ENCODE data around the gene RYR2. TPM values are rescaled to one million over a fixed set of nuclear protein-coding genes. Genes with fewer than 3 reads are reported as not detected.

RYR2 gene
- total RNA-seq, 2 experiments from 2014 or later, result not detected

DNA sequence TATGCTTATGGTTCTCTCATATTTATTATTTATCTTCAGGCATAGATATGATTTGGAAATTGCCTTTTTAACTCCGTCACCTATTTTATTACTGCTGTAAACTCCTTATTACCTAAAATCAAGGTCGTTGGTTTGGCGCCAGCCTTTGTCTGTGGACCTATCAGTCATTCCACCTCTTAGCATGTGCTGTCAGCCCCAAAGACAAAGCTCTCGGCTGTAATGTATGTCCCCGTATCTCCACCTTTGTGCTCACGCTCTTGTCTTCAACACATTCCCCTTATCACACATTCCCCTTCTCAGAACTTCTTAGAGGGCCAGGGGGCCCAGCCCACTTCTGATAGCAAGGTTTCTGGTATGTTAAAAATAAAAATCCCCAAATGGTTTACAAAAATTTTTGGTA, 342.2 kb downstream of the RYR2 start:
- Histone ChIP-seq H3K9me3 (ENCODE audit: low read length) (no peaks in the 10 kb centered on the region), H4K20me1 (ENCODE audit: insufficient read depth, low read length) (no peaks in the 10 kb centered on the region), H3K79me2 (ENCODE audit: insufficient read depth, low read depth, low read length) (no peaks in the 10 kb centered on the region), H3K36me3 (ENCODE audit: insufficient read depth, low read length) (no peaks in the 10 kb centered on the region), H2AFZ (ENCODE audit: low read length) (no peak overlapping the region), H3K4me1 (ENCODE audit: insufficient read depth, low read length, poor library complexity, severe bottlenecking) (no peaks in the 10 kb centered on the region), H3K4me3 (ENCODE audit: low read depth, low read length, poor library complexity, severe bottlenecking) (no peak overlapping the region), H3K9me2 (ENCODE audit: insufficient read depth, low read length) (no peaks in the 10 kb centered on the region), H3K27ac (ENCODE audit: low read depth, low read length, poor library complexity, severe bottlenecking) (no peak overlapping the region), H3K4me2 (ENCODE audit: low read length) (no peak overlapping the region)
- ChIA-PET POLR2A (no interaction called here), CTCF (ENCODE audit: unreplicated experiment) (no interaction called here)
- no peak for TF ChIP-seq EZH2phosphoT487 (IDR thresholded peaks at IDR 0.05; ENCODE audit: borderline replicate concordance, low read depth, low read length)
- TF ChIP-seq, protein P1, sequence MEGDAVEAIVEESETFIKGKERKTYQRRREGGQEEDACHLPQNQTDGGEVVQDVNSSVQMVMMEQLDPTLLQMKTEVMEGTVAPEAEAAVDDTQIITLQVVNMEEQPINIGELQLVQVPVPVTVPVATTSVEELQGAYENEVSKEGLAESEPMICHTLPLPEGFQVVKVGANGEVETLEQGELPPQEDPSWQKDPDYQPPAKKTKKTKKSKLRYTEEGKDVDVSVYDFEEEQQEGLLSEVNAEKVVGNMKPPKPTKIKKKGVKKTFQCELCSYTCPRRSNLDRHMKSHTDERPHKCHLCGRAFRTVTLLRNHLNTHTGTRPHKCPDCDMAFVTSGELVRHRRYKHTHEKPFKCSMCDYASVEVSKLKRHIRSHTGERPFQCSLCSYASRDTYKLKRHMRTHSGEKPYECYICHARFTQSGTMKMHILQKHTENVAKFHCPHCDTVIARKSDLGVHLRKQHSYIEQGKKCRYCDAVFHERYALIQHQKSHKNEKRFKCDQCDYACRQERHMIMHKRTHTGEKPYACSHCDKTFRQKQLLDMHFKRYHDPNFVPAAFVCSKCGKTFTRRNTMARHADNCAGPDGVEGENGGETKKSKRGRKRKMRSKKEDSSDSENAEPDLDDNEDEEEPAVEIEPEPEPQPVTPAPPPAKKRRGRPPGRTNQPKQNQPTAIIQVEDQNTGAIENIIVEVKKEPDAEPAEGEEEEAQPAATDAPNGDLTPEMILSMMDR (conservative IDR thresholded peaks at IDR 0.05; ENCODE audit: low read length), result no peak
- no peak for DNase-seq (ENCODE audit: low spot score)
- intact Hi-C loops (cut with micrococcal nuclease; ENCODE audit: unreplicated experiment), result loop anchor here (10.0 kb wide), 1 partner anchor 779 kb away; the partner anchor contains the start of gene HEATR1
- BruUV-seq (replicated peaks), result no TSS peak

- ChIA-PET CTCF (ENCODE audit: unreplicated experiment) (no interaction called here), POLR2A (interaction anchor here (0.7 to 0.9 kb wide), 2 partner anchors 35 to 194 kb away, joined by 3 read pairs; no protein-coding TSS in a partner anchor)
- H2AFZ ChIP-seq (ENCODE audit: low read length), result no peak overlapping the region
- no peaks in the 10 kb centered on the region for H3K79me2 ChIP-seq (ENCODE audit: insufficient read depth, low read depth, low read length)
- no TSS peak for BruUV-seq (replicated peaks)
- no peaks in the 10 kb centered on the region for H3K9me3 ChIP-seq (ENCODE audit: low read length)
- H3K9me2 ChIP-seq (ENCODE audit: insufficient read depth, low read length), result no peaks in the 10 kb centered on the region
- H3K4me1 ChIP-seq (ENCODE audit: insufficient read depth, low read length, poor library complexity, severe bottlenecking), result no peaks in the 10 kb centered on the region
- H3K4me2 ChIP-seq (ENCODE audit: low read length), result no peak overlapping the region
- intact Hi-C loops (cut with micrococcal nuclease; ENCODE audit: unreplicated experiment), result loop anchor here (5.0 to 10.0 kb wide), 3 partner anchors 629 to 1284 kb away; partner anchors contain the start of gene HEATR1
- peak; percentile 49 for DNase-seq (ENCODE audit: low spot score)
- no peaks in the 10 kb centered on the region for H4K20me1 ChIP-seq (ENCODE audit: insufficient read depth, low read length)
- H3K4me3 ChIP-seq (ENCODE audit: low read depth, low read length, poor library complexity, severe bottlenecking), result no peak overlapping the region
- no peak overlapping the region for H3K27ac ChIP-seq (ENCODE audit: low read depth, low read length, poor library complexity, severe bottlenecking)
- H3K36me3 ChIP-seq (ENCODE audit: insufficient read depth, low read length), result no peaks in the 10 kb centered on the region
- TF ChIP-seq EZH2phosphoT487 (IDR thresholded peaks at IDR 0.05; ENCODE audit: borderline replicate concordance, low read depth, low read length), result no peak
- TF ChIP-seq, protein P1 (conservative IDR thresholded peaks at IDR 0.05; ENCODE audit: low read length), result peak; percentile 92
Observed at GRCh38 chr1:237386362-237387143, 344.6 kb downstream of the RYR2 start.

GRCh38 chr1:237387144-237387505, 345.1 kb downstream of the RYR2 start:
- intact Hi-C loops (cut with micrococcal nuclease; ENCODE audit: unreplicated experiment), result loop anchor here (5.0 to 10.0 kb wide), 3 partner anchors 630 to 1285 kb away; partner anchors contain the start of gene HEATR1
- CTCF ChIA-PET (ENCODE audit: unreplicated experiment), result no interaction called here
- POLR2A ChIA-PET, result interaction anchor here (0.7 to 0.9 kb wide), 3 partner anchors 35 to 313 kb away, joined by 3 read pairs; no protein-coding TSS in a partner anchor

More at GRCh38 chr1:237387144-237387505, 345.1 kb downstream of the RYR2 start:
- Histone ChIP-seq H4K20me1 (ENCODE audit: insufficient read depth, low read length) (no peaks in the 10 kb centered on the region), H3K36me3 (ENCODE audit: insufficient read depth, low read length) (no peaks in the 10 kb centered on the region), H3K4me2 (ENCODE audit: low read length) (no peak overlapping the region), H3K9me2 (ENCODE audit: insufficient read depth, low read length) (no peaks in the 10 kb centered on the region), H3K27ac (ENCODE audit: low read depth, low read length, poor library complexity, severe bottlenecking) (no peak overlapping the region), H3K79me2 (ENCODE audit: insufficient read depth, low read depth, low read length) (no peaks in the 10 kb centered on the region), H3K9me3 (ENCODE audit: low read length) (no peaks in the 10 kb centered on the region), H2AFZ (ENCODE audit: low read length) (no peak overlapping the region), H3K4me3 (ENCODE audit: low read depth, low read length, poor library complexity, severe bottlenecking) (no peak overlapping the region), H3K4me1 (ENCODE audit: insufficient read depth, low read length, poor library complexity, severe bottlenecking) (no peaks in the 10 kb centered on the region)
- TF ChIP-seq, protein P1 (conservative IDR thresholded peaks at IDR 0.05; ENCODE audit: low read length), result no peak
- TF ChIP-seq EZH2phosphoT487 (IDR thresholded peaks at IDR 0.05; ENCODE audit: borderline replicate concordance, low read depth, low read length), result no peak
- DNase-seq (ENCODE audit: low spot score), result no peak
- BruUV-seq (replicated peaks), result no TSS peak
